ENCODE results near the gene IFNA14. TPM values are rescaled to one million over a fixed set of nuclear protein-coding genes. Genes with fewer than 3 reads are reported as not detected.

The IFNA14 gene
- total RNA-seq, 4 donors from 2014 or later, result not detected

- no peaks in the 10 kb centered on the region for H3K36me3 ChIP-seq
- no peak overlapping the region for H3K4me3 ChIP-seq
- no peaks in the 10 kb centered on the region for H3K4me1 ChIP-seq
- no peaks in the 10 kb centered on the region for H3K9me3 ChIP-seq
- H3K27ac ChIP-seq, result no peak overlapping the region
- TF ChIP-seq POLR2A (IDR thresholded peaks at IDR 0.05) (no peak), EP300 (IDR thresholded peaks at IDR 0.05; ENCODE audit: low read depth) (no peak), POLR2AphosphoS5 (IDR thresholded peaks at IDR 0.05) (no peak), CTCF (IDR thresholded peaks at IDR 0.05) (no peak)
- no peaks in the 10 kb centered on the region for H3K27me3 ChIP-seq
- no peak for DNase-seq
- WGBS, 2 donors (ENCODE audit: low coverage in 1 of 2), result 8% methylated on average over 1 of the region's 1 CpG; no CpG with 5 or more reads in 1 of the 2 donors
- intact Hi-C loops (cut with DNase I; ENCODE audit: low total_unique reads), result no loop called here
- in situ Hi-C loops (cut with MboI; ENCODE audit: low pct_ligation_motif_present in 1 of 4, low pct_unique_long_range_greater_than_20kb in 1 of 4, low sequenced_read_pairs in 3 of 4), result no loop called here
These were observed 25.8 kb upstream of the IFNA14 start for GRCh38 chr9:21265421-21266189.

- 62 to 75% methylated on average over 4 to 5 of the region's 5 CpGs for WGBS, 2 donors (ENCODE audit: low coverage in 1 of 2)
- no peaks in the 10 kb centered on the region for H3K9me3 ChIP-seq
- DNase-seq, result no peak
- TF ChIP-seq EP300 (IDR thresholded peaks at IDR 0.05; ENCODE audit: low read depth), result no peak
- no peak for TF ChIP-seq POLR2AphosphoS5 (IDR thresholded peaks at IDR 0.05)
- TF ChIP-seq POLR2A (IDR thresholded peaks at IDR 0.05), result no peak
- TF ChIP-seq CTCF (IDR thresholded peaks at IDR 0.05), result no peak
- no peak overlapping the region for H3K27ac ChIP-seq
- intact Hi-C loops (cut with DNase I; ENCODE audit: low total_unique reads), result no loop called here
- no peaks in the 10 kb centered on the region for H3K36me3 ChIP-seq
- H3K4me3 ChIP-seq, result no peak overlapping the region
- H3K27me3 ChIP-seq, result peaks cover 8% of the 10 kb centered on the region
- peaks cover 0 to 6% (median 0%) of the 10 kb centered on the region in 4 donors for H3K4me1 ChIP-seq
- in situ Hi-C loops (cut with MboI; ENCODE audit: low pct_ligation_motif_present in 1 of 4, low pct_unique_long_range_greater_than_20kb in 1 of 4, low sequenced_read_pairs in 3 of 4), result no loop called here
These were observed 15.9 kb upstream of the IFNA14 start for GRCh38 chr9:21255538-21256212.

GRCh38 chr9:21252721-21253547 lies 13.1 kb upstream of the IFNA14 start:
- TF ChIP-seq CTCF (IDR thresholded peaks at IDR 0.05) (peak; percentile 19 to 44 (median 36)), POLR2AphosphoS5 (IDR thresholded peaks at IDR 0.05) (no peak)
- no peak for DNase-seq
- H3K27me3 ChIP-seq, result peaks cover 8% of the 10 kb centered on the region
- H3K4me1 ChIP-seq, result peaks cover 0 to 6% (median 0%) of the 10 kb centered on the region in 4 donors
- H3K36me3 ChIP-seq, result no peaks in the 10 kb centered on the region
- H3K27ac ChIP-seq, result no peak overlapping the region
- no peaks in the 10 kb centered on the region for H3K9me3 ChIP-seq
- 0 to 6% methylated on average over 3 of the region's 3 CpGs for WGBS, 2 donors (ENCODE audit: low coverage in 1 of 2)
- intact Hi-C loops (cut with DNase I; ENCODE audit: low total_unique reads) (no loop called here), in situ Hi-C loops (cut with MboI; ENCODE audit: low pct_ligation_motif_present in 1 of 4, low pct_unique_long_range_greater_than_20kb in 1 of 4, low sequenced_read_pairs in 3 of 4) (no loop called here)
- H3K4me3 ChIP-seq, result no peak overlapping the region

GRCh38 chr9:21251638-21252037 lies 11.8 kb upstream of the IFNA14 start:
- in situ Hi-C loops (cut with MboI; ENCODE audit: low pct_ligation_motif_present in 1 of 4, low pct_unique_long_range_greater_than_20kb in 1 of 4, low sequenced_read_pairs in 3 of 4), result no loop called here
- Histone ChIP-seq H3K4me3 (no peak overlapping the region), H3K27me3 (peaks cover 8% of the 10 kb centered on the region), H3K27ac (no peak overlapping the region), H3K4me1 (peaks cover 0 to 6% (median 0%) of the 10 kb centered on the region in 4 donors), H3K9me3 (no peaks in the 10 kb centered on the region), H3K36me3 (no peaks in the 10 kb centered on the region)
- TF ChIP-seq POLR2AphosphoS5 (IDR thresholded peaks at IDR 0.05), result no peak
- no peak for TF ChIP-seq EP300 (IDR thresholded peaks at IDR 0.05; ENCODE audit: low read depth)
- no peak for TF ChIP-seq POLR2A (IDR thresholded peaks at IDR 0.05)
- no peak for TF ChIP-seq CTCF (IDR thresholded peaks at IDR 0.05)
- WGBS, 2 donors (ENCODE audit: low coverage in 1 of 2), result 44% methylated on average over 4 of the region's 4 CpGs; no CpG with 5 or more reads in 1 of the 2 donors
- intact Hi-C loops (cut with DNase I; ENCODE audit: low total_unique reads), result no loop called here
- DNase-seq, result no peak
